Immature natural killer cell (primary cell): ENCODE measurements around the gene NUAK1. TPM values are rescaled to one million over a fixed set of nuclear protein-coding genes. Genes with fewer than 3 reads are reported as not detected.

ENCODE experiments used
- DNase-seq, 3 donors: peaks; one replicate each; pipeline ENCODE4 v3.0.0; 2022; ENCODE audit warnings: mixed read lengths in 1 of 3
- H3K27ac Mint-ChIP-seq, 6 donors: one replicate each; pipeline ENCODE4 v1.8.0; 2020; ENCODE audit warnings: mixed read lengths in 6 of 6, mild to moderate bottlenecking in 5 of 6, inconsistent platforms in 4 of 6, moderate library complexity in 3 of 6
- H3K27me3 Mint-ChIP-seq, 3 donors: one replicate each; pipeline ENCODE4 v1.8.0; 2020 to 2021; ENCODE audit warnings: low read depth in 3 of 3, mild to moderate bottlenecking in 3 of 3, mixed read lengths in 3 of 3, moderate library complexity in 3 of 3, inconsistent platforms in 1 of 3
- H3K36me3 Mint-ChIP-seq, 3 donors: one replicate each; pipeline ENCODE4 v1.8.0; 2020; ENCODE audit warnings: mixed read lengths in 3 of 3, inconsistent platforms in 2 of 3, mild to moderate bottlenecking in 2 of 3
- H3K4me1 Mint-ChIP-seq, 2 donors: one replicate each; pipeline ENCODE4 v1.8.0; 2020; ENCODE audit warnings: inconsistent platforms in 2 of 2, mild to moderate bottlenecking in 2 of 2, mixed read lengths in 2 of 2, moderate library complexity in 1 of 2
- H3K4me3 Mint-ChIP-seq, 5 donors: one replicate each; pipeline ENCODE4 v1.8.0; 2020; ENCODE audit warnings: mild to moderate bottlenecking in 5 of 5, mixed read lengths in 5 of 5, inconsistent platforms in 3 of 5, moderate library complexity in 3 of 5
- H3K9me3 Mint-ChIP-seq, 6 donors: one replicate each; pipeline ENCODE4 v1.8.0; 2020; ENCODE audit warnings: mild to moderate bottlenecking in 6 of 6, mixed read lengths in 6 of 6, inconsistent platforms in 4 of 6, moderate library complexity in 3 of 6
- polyA plus RNA-seq, 3 donors: library from polyadenylated mRNA; unstranded; fragments of 300-500 nt; fragmentation: Illumina TruSeq; gene quantifications; one replicate each; pipeline ENCODE4 v1.2.3, GENCODE V29; 2021

Gene NUAK1
- polyA plus RNA-seq, 3 donors from 2014 or later: 0.02 to 2.7 (median 0.68) TPM

- no peaks in the 10 kb centered on the region for H3K4me1 Mint-ChIP-seq
- no peak for DNase-seq
- H3K27ac Mint-ChIP-seq: no peak overlapping the region
- H3K9me3 Mint-ChIP-seq: peaks cover 0 to 5% (median 0%) of the 10 kb centered on the region in 6 donors
- no peaks in the 10 kb centered on the region for H3K36me3 Mint-ChIP-seq
- no peak overlapping the region for H3K4me3 Mint-ChIP-seq
- H3K27me3 Mint-ChIP-seq: peaks cover 0 to 6% (median 2%) of the 10 kb centered on the region in 3 donors
These were observed 53.5 kb downstream of the NUAK1 start for GRCh38 chr12:106085213-106085612.

- DNase-seq: no peak
- no peak overlapping the region for H3K4me3 Mint-ChIP-seq
- H3K9me3 Mint-ChIP-seq: peaks cover 0 to 5% (median 0%) of the 10 kb centered on the region in 6 donors
- no peak overlapping the region for H3K27ac Mint-ChIP-seq
- H3K36me3 Mint-ChIP-seq: no peaks in the 10 kb centered on the region
- H3K4me1 Mint-ChIP-seq: no peaks in the 10 kb centered on the region
- peaks cover 0 to 8% (median 4%) of the 10 kb centered on the region in 3 donors for H3K27me3 Mint-ChIP-seq
These were observed 54.0 kb downstream of the NUAK1 start for GRCh38 chr12:106084759-106085158.

GRCh38 chr12:106084014-106084671 lies 54.6 kb downstream of the NUAK1 start:
- H3K36me3 Mint-ChIP-seq: no peaks in the 10 kb centered on the region
- DNase-seq: no peak
- H3K27ac Mint-ChIP-seq: no peak overlapping the region
- H3K4me3 Mint-ChIP-seq: no peak overlapping the region
- no peaks in the 10 kb centered on the region for H3K4me1 Mint-ChIP-seq
- peaks cover 0 to 5% (median 4%) of the 10 kb centered on the region in 3 donors for H3K27me3 Mint-ChIP-seq
- peaks cover 0 to 6% (median 0%) of the 10 kb centered on the region in 6 donors for H3K9me3 Mint-ChIP-seq

- peaks cover 0 to 8% (median 0%) of the 10 kb centered on the region in 6 donors for H3K9me3 Mint-ChIP-seq
- no peaks in the 10 kb centered on the region for H3K36me3 Mint-ChIP-seq
- H3K4me1 Mint-ChIP-seq: no peaks in the 10 kb centered on the region
- H3K27ac Mint-ChIP-seq: no peak overlapping the region
- no peak overlapping the region for H3K4me3 Mint-ChIP-seq
- peaks cover 0 to 5% (median 4%) of the 10 kb centered on the region in 3 donors for H3K27me3 Mint-ChIP-seq
- no peak for DNase-seq
These were observed 56.3 kb downstream of the NUAK1 start for GRCh38 chr12:106082216-106083175.

GRCh38 chr12:106081606-106082005 lies 57.1 kb downstream of the NUAK1 start:
- Mint-ChIP-seq H3K4me3 (no peak overlapping the region), H3K36me3 (no peaks in the 10 kb centered on the region), H3K4me1 (no peaks in the 10 kb centered on the region), H3K9me3 (peaks cover 0 to 8% (median 0%) of the 10 kb centered on the region in 6 donors), H3K27ac (no peak overlapping the region), H3K27me3 (peaks cover 0 to 5% (median 4%) of the 10 kb centered on the region in 3 donors)
- DNase-seq: no peak

GRCh38 chr12:106080791-106081170 lies 58.0 kb downstream of the NUAK1 start:
- no peaks in the 10 kb centered on the region for H3K36me3 Mint-ChIP-seq
- peaks cover 0 to 5% (median 4%) of the 10 kb centered on the region in 3 donors for H3K27me3 Mint-ChIP-seq

GRCh38 chr12:106080041-106080790 lies 58.5 kb downstream of the NUAK1 start:
- Mint-ChIP-seq H3K4me3 (no peak overlapping the region), H3K36me3 (no peaks in the 10 kb centered on the region), H3K9me3 (peaks cover 0 to 8% (median 0%) of the 10 kb centered on the region in 6 donors), H3K27ac (no peak overlapping the region), H3K4me1 (no peaks in the 10 kb centered on the region), H3K27me3 (peaks cover 0 to 5% (median 4%) of the 10 kb centered on the region in 3 donors)
- DNase-seq: no peak

More at GRCh38 chr12:106080791-106081170, 58.0 kb downstream of the NUAK1 start:
- Mint-ChIP-seq H3K9me3 (peaks cover 0 to 8% (median 0%) of the 10 kb centered on the region in 6 donors), H3K4me1 (no peaks in the 10 kb centered on the region), H3K4me3 (no peak overlapping the region), H3K27ac (no peak overlapping the region)
- DNase-seq: no peak

- no peak for DNase-seq
- H3K27ac Mint-ChIP-seq: no peak overlapping the region
- H3K27me3 Mint-ChIP-seq: peaks cover 2 to 5% (median 4%) of the 10 kb centered on the region in 3 donors
- H3K36me3 Mint-ChIP-seq: no peaks in the 10 kb centered on the region
- peaks cover 0 to 8% (median 0%) of the 10 kb centered on the region in 6 donors for H3K9me3 Mint-ChIP-seq
- H3K4me3 Mint-ChIP-seq: no peak overlapping the region
- peaks cover 0 to 2% of the 10 kb centered on the region in 2 donors for H3K4me1 Mint-ChIP-seq
These were observed 59.5 kb downstream of the NUAK1 start for GRCh38 chr12:106079148-106079738.

GRCh38 chr12:106078358-106079010 lies 60.3 kb downstream of the NUAK1 start:
- peaks cover 0 to 2% of the 10 kb centered on the region in 2 donors for H3K4me1 Mint-ChIP-seq
- H3K27ac Mint-ChIP-seq: no peak overlapping the region
- DNase-seq: no peak
- no peak overlapping the region for H3K4me3 Mint-ChIP-seq
- H3K36me3 Mint-ChIP-seq: no peaks in the 10 kb centered on the region
- H3K9me3 Mint-ChIP-seq: peaks cover 0 to 5% (median 0%) of the 10 kb centered on the region in 6 donors
- H3K27me3 Mint-ChIP-seq: peaks cover 2 to 9% (median 2%) of the 10 kb centered on the region in 3 donors

GRCh38 chr12:106074706-106075392 lies 63.9 kb downstream of the NUAK1 start:
- peaks cover 0 to 2% of the 10 kb centered on the region in 2 donors for H3K4me1 Mint-ChIP-seq
- peaks cover 0 to 3% (median 0%) of the 10 kb centered on the region in 6 donors for H3K9me3 Mint-ChIP-seq
- H3K27ac Mint-ChIP-seq: no peak overlapping the region
- no peak overlapping the region for H3K4me3 Mint-ChIP-seq
- DNase-seq: no peak
- H3K27me3 Mint-ChIP-seq: peaks cover under 1 to 9% (median 6%) of the 10 kb centered on the region in 3 donors
- H3K36me3 Mint-ChIP-seq: no peaks in the 10 kb centered on the region

GRCh38 chr12:106074361-106074705 lies 64.4 kb downstream of the NUAK1 start:
- peaks cover 0 to 2% of the 10 kb centered on the region in 2 donors for H3K4me1 Mint-ChIP-seq
- DNase-seq: no peak
- no peak overlapping the region for H3K4me3 Mint-ChIP-seq
- peaks cover 0 to 9% (median 6%) of the 10 kb centered on the region in 3 donors for H3K27me3 Mint-ChIP-seq
- no peak overlapping the region for H3K27ac Mint-ChIP-seq
- H3K9me3 Mint-ChIP-seq: peaks cover 0 to 3% (median 0%) of the 10 kb centered on the region in 6 donors
- no peaks in the 10 kb centered on the region for H3K36me3 Mint-ChIP-seq

GRCh38 chr12:106073179-106073578 lies 65.6 kb downstream of the NUAK1 start:
- no peak overlapping the region for H3K27ac Mint-ChIP-seq
- H3K4me3 Mint-ChIP-seq: no peak overlapping the region
- DNase-seq: no peak
- peaks cover 0 to 2% of the 10 kb centered on the region in 2 donors for H3K4me1 Mint-ChIP-seq
- H3K36me3 Mint-ChIP-seq: no peaks in the 10 kb centered on the region
- no peaks in the 10 kb centered on the region for H3K9me3 Mint-ChIP-seq
- H3K27me3 Mint-ChIP-seq: peaks cover 0 to 9% (median 6%) of the 10 kb centered on the region in 3 donors
